GM18519 (cell line): ENCODE results near the gene SSR2.
A peak's percentile ranks its signal among the peaks of the same experiment; 100 is the strongest.
"Not testable (repeated sequence)": the region's sequence is repeated elsewhere in the genome, so short reads cannot be mapped to it uniquely, and the experiment has no call there.

Experiments
- ATAC-seq: cut with Tn5 transposase; IDR thresholded peaks from one replicate; pipeline ENCODE4 v1.9.1; 2021; ENCODE audit warnings: mild to moderate bottlenecking, moderate library complexity; ENCODE audit not compliant: unreplicated experiment, low FRiP score

SSR2 gene

DNA sequence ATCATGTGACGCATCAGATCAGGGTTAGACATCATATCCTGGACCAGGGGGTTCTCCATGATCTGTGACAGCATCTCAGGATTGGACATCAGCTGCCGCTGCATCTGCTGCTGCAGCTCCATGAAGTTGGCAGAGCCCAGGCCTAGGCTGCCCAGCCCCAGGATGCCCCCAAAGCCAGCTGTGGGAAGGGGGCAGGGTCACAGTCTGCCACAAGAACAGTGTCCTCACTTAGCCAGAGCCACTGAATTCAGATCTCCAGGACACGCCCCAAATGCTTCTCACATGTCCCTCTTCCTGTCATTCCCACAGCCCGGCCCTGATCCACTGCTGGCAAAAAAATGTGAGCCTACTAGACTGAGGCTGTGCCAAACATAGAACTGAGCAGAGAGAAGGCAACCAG lies 29.6 kb upstream of the SSR2 start:
- ATAC-seq = no peak

- ATAC-seq = no peak
Observed at GRCh38 chr1:156048663-156049258, 28.0 kb upstream of the SSR2 start.

DNA sequence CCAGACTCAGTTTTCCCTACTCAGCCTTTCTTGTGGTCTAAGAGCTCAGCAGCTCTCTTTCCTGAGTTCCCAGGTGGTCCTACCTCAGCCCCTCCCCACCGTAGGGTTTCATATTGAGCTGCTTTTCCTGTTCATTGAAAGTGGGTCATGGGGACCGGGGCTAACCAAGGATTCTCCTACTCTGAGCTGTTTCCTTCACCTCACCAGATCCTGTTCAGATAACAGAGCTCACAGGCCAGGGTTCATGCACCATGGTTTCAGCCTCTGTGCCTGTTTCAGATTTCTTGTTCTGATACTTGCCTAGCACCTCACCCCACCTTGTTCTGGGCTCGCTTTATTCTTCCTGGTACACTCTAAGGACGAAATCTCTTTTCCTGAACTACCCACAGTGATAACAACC lies 24.3 kb upstream of the SSR2 start:
- ATAC-seq = no peak

DNA sequence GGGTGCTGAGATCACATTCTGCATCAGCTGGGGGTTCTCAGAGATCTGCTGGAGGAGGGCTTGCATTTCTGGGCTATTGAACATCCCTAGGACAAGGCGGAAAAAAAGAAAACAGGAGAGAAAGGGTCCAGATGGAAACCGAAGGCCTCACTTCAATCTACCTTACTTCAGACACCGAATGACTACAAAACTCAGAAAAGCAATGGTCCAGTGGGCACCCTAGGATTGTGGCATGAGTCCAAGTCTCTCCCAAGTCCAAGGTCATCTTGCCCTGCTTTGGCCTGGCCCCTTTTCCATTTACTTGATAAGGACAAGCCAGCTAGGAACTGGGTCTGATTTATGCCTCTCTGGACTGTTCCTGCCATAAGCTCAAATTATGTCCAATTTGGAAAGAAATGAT lies 22.1 kb upstream of the SSR2 start:
- ATAC-seq = no peak

DNA sequence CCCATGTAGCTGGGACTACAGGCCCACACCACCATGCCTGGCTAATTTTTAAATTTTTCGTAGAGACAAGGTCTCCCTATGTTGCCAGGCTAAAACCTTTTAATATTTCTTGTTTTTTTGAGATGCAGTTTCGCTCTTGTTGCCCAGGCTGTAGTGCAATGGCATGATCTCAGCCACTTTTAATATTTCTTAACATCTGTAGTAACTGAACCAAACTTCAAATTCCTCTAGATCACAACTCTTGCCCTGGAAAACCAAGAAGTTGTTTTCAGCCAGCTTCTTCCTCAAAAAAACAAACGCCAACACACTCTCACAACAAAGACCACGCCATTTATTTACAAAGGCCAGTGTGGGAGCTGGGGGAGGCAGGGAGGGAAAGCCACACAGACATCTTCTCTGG lies 14.2 kb upstream of the SSR2 start:
- not testable (repeated sequence) for ATAC-seq

- no peak for ATAC-seq
Observed at GRCh38 chr1:156033011-156033410, 12.3 kb upstream of the SSR2 start.

DNA sequence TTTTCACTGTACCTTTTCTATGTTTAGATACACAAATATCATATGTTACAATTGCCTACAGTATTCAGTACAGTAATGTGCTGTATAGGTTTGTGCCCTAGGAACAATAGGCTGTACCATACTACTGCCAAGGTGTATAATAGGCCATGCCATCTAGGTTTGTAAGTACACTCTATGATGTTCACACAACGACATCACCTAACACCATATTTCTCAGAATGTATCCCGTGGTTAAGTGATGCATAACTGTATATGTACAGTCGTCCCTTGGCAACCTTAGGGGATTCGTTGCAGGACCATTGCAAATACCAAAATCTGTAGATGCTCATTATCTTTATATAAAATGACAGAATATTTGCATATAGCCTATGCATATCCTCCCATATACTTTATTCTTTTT lies 5.8 kb upstream of the SSR2 start:
- no peak for ATAC-seq

DNA sequence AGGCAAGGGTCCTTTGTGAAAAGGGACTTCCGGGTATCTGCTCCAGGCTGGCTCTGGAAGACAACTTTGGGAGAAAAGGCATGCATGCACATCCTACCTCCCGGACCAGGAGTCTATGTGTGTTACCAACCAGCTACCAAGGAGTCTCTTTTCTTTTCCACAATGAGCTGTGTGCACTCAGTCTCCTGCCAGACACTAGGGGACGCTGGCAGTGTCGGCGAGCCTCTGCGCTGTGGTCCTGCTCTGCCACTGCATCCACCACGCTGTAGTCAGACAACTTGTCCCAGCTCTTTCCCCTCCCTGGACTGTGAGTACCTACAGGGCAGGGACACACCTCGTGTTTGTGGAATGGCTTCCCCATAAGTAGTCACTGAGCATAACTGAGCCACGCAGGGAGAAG lies 5.1 kb upstream of the SSR2 start:
- no peak for ATAC-seq

DNA sequence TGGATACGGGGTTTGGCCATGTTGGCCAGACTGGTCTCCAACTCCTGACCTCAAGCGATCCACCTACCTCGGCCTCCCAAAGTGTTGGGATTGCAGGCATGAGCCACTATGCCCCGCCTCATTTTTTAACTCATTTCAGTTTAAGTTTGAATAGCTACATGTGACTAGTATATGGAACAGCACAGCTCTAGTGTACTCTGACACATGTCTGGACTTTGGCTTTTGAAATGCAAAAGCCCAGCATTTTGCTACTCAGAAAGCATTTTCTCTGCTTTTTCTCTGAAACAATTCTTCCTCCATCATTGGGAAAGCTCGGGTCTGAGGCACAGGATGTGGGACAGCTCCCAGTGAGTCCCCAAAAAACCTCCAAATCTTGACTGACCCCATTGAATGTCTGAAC lies 4.0 kb upstream of the SSR2 start:
- no peak for ATAC-seq

DNA sequence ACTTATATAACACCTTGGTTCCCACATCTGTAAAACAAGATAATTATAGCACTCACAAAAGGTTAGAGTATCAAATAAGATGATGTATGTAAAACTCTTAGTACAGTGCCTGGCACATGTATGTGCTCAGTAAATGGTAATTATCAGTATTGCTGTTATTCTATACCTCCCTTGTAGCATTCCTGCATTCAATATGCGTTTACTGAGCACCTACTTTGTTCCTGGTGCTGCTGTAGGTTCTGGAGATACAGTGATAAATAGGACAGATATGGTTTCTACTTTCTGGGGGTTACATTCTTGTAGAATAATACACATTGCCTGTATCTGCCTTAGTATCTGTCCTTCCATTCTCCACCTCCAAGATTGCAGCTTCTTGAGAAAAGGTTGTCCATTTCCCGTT lies 1.2 kb upstream of the SSR2 start:
- ATAC-seq = no peak

DNA sequence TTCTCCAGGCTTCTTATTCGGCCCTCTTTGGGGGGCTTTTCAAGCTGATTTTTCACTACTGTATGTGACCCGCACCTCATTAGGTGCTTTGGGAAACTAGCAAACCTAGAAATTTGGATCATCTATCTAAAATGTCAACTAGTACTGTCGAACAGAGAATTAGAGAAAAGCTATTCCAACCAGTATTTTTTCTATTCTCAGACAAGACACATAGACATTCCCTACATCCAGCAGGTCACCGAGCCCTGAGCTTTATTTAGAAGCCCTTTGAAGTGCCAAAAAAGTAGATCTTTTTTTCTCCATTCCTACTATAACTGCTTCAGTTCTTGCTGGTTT lies 310 bp upstream of the SSR2 start:
- no peak for ATAC-seq

GRCh38 chr1:156019946-156020292 lies 832 bp downstream of the SSR2 start:
- no peak for ATAC-seq

DNA sequence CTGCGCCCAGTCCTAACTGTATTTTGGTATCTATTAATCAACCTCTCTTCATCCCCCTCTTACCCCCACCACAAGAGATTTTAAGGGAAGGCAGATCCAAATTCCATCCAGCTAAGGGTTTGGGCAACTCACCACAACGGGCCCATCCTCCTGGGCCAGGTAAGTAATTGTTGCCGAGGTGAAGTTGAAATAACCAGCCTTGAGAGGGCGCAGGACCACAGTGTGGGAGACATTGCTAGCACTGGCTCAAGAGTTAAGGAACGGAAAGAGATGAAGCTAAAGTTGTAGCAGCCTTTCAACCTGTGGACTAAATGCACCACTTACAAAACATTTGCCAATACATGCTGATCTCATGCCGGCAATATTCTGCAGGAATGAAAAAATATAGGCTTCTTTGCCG lies 5.9 kb downstream of the SSR2 start:
- ATAC-seq = no peak

GRCh38 chr1:156012051-156012817 lies 8.5 kb downstream of the SSR2 start:
- ATAC-seq = peak; percentile 61

- ATAC-seq = no peak
Observed at GRCh38 chr1:156009404-156009803, 11.3 kb downstream of the SSR2 start.

GRCh38 chr1:156006666-156007376 lies 13.9 kb downstream of the SSR2 start:
- no peak for ATAC-seq

- ATAC-seq = no peak
Observed at GRCh38 chr1:156004843-156005584, 15.7 kb downstream of the SSR2 start.

- no peak for ATAC-seq
Observed at GRCh38 chr1:156003923-156004188, 16.9 kb downstream of the SSR2 start.

GRCh38 chr1:156002188-156002911 lies 18.4 kb downstream of the SSR2 start:
- no peak for ATAC-seq

DNA sequence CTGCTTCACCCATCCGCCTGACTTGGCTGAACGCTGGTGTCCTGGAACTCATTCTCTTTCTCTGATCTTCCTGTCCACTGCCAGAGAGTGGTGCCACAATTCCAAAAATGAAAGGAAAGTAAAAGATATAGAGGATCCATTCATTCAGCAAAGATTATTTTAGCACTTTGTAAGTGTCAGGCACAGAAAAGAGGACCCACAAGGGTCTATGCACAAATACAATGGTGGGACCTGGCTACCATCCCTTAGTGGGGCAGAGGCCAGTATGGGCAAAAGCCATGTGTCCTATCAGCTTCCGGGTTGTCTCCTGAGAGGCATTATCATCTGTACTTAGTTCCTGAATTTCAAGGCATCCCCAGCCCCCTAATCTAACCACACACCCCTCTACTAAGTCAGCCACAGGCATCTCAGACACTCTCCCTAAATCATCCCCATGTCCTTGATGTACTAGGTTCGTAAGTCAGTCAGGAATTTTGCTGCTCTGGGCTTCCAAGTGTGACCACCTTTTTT lies 19.0 kb downstream of the SSR2 start:
- ATAC-seq = no peak
